Kidney (tissue), 14 donors: ENCODE results near the gene SETD5. TPM values are rescaled to one million over a fixed set of nuclear protein-coding genes. Genes with fewer than 3 reads are reported as not detected.

Experiments
- DNase-seq, 5 donors: peaks; one replicate each; pipeline ENCODE4 v3.0.0-alpha.2; 2013 to 2020
- FAIRE-seq: peaks from 2 replicates; lab custom pipeline; 2012; peaks lifted over from hg19 to GRCh38; lab: Jason Lieb, UNC
- H3K27ac ChIP-seq, 2 donors: one replicate each; pipeline ENCODE4 v1.7.0; 2013; ENCODE audit warnings: low read depth in 2 of 2, low read length in 2 of 2, inconsistent platforms in 1 of 2
- H3K27me3 ChIP-seq: one replicate; pipeline ENCODE4 v1.7.1; 2013; ENCODE audit warnings: low read length, inconsistent platforms; ENCODE audit not compliant: control insufficient read depth, insufficient read depth
- H3K36me3 ChIP-seq, 3 donors: one replicate each; pipeline versions ENCODE4 v1.7.0 to v1.7.1; 2013; ENCODE audit warnings: low read length in 3 of 3, control low read depth in 1 of 3, inconsistent platforms in 1 of 3; ENCODE audit not compliant: insufficient read depth in 3 of 3, control insufficient read depth in 2 of 3
- H3K4me1 ChIP-seq, 3 donors: one replicate each; pipeline versions ENCODE4 v1.7.0 to v1.7.1; 2013; ENCODE audit warnings: low read length in 3 of 3, inconsistent platforms in 1 of 3, low read depth in 1 of 3; ENCODE audit not compliant: control insufficient read depth in 2 of 3, insufficient read depth in 2 of 3
- H3K4me3 ChIP-seq, 3 donors: one replicate each; pipeline versions ENCODE4 v1.7.0 to v1.8.1; 2013; ENCODE audit warnings: low read length in 3 of 3, control low read depth in 1 of 3, inconsistent platforms in 1 of 3
- H3K9ac ChIP-seq, 3 donors: one replicate each; pipeline versions ENCODE4 v1.7.0 to v1.7.1; 2013; ENCODE audit warnings: low read length in 3 of 3, control low read depth in 1 of 3, inconsistent platforms in 1 of 3
- H3K9me3 ChIP-seq, 3 donors: one replicate each; pipeline versions ENCODE4 v1.7.0 to v1.7.1; 2013; ENCODE audit warnings: low read length in 3 of 3, control low read depth in 1 of 3, inconsistent platforms in 1 of 3; ENCODE audit not compliant: control insufficient read depth in 2 of 3, insufficient read depth in 1 of 3
- intact Hi-C: fragments of 100-400 bp; cut with DNase I; formaldehyde crosslinking; loops from one replicate; pipeline ENCODE4 v1.11.1; 2022
- polyA plus RNA-seq: library from polyadenylated mRNA; stranded (reverse); fragments of 350-450 nt; fragmentation: Illumina TruSeq; extraction: RNeasy Lipid Tissue Mini Kit (QIAGEN cat#74804); gene quantifications from one replicate; pipeline ENCODE4 v1.2.3, GENCODE V29; 2014; ENCODE audit warnings: low read depth, low replicate concordance; ENCODE audit not compliant: insufficient read depth
- total RNA-seq: library from RNA; stranded (reverse); fragmentation: NEBNext Ultra II Directional; extraction: Animal tissue kit (Norgen Biotek cat#: 25700); gene quantifications from one replicate; pipeline ENCODE4 v1.2.1, GENCODE V29; 2021
- TF ChIP-seq, protein P1 (sequence below): IDR thresholded peaks from 3 replicates; pipeline ENCODE4 v1.5.1; 2012; ENCODE audit warnings: mild to moderate bottlenecking, moderate library complexity, borderline replicate concordance; ENCODE audit not compliant: insufficient read depth; ENCODE audit errors: extremely low read depth
- donor health status: control.
- donor health status: control.
- donor health status: control.
- donor health status: control.
- donor health status: control.
- donor health status: DM: yes; HTN: yes; CAD: no.
- donor health status: Normal renal cell carcinoma (clear cell type).

The SETD5 gene
- total and polyA plus RNA-seq, 2 donors from 2014 or later = 12.1 to 112 TPM

DNA sequence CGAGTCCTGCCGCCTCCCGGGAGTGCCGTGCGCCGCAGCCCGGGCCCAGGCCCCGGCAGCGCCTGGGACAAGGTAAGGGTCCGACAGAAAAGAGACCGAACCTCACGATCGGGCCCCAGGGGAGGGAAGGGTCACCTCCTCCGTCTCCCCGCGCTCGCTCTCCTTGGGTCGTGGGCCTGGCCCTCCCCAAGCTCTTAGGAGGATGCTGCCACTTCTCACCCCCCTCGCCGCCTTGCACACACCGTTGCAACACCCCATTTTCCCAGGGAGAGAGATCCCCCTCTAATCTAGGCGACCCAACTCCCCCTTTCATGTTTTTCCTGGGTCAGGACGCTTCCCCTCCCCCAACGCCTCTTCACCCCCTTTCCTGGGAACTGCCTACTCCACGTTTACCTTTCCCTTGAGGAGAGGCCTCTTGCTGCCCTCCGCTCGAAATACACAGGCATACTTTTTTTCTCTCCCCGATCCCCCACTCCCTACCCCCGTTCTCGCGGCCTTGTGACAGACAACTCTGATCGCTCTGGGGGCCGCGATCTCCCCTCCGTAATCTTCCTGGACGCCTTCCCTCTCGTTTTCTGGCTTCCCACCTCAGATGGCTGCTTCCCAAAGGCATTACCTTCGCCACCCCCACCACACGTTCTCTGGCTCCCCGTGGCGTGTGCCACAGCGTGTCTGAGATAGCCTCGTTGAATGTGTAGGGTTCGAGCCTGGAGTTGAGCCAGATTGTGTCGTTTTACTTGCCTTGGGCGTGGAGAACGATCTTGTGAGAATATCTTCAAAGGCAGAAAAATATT, 688 bp downstream of the SETD5 start:
- TF ChIP-seq, protein P1, sequence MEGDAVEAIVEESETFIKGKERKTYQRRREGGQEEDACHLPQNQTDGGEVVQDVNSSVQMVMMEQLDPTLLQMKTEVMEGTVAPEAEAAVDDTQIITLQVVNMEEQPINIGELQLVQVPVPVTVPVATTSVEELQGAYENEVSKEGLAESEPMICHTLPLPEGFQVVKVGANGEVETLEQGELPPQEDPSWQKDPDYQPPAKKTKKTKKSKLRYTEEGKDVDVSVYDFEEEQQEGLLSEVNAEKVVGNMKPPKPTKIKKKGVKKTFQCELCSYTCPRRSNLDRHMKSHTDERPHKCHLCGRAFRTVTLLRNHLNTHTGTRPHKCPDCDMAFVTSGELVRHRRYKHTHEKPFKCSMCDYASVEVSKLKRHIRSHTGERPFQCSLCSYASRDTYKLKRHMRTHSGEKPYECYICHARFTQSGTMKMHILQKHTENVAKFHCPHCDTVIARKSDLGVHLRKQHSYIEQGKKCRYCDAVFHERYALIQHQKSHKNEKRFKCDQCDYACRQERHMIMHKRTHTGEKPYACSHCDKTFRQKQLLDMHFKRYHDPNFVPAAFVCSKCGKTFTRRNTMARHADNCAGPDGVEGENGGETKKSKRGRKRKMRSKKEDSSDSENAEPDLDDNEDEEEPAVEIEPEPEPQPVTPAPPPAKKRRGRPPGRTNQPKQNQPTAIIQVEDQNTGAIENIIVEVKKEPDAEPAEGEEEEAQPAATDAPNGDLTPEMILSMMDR = no peak
- Histone ChIP-seq H3K27ac (peak overlapping the region; percentile 98 to 99), H3K9ac (peak overlapping the region; percentile 71 to 99 (median 97)), H3K27me3 (no peaks in the 10 kb centered on the region), H3K4me1 (peaks cover 17 to 38% (median 27%) of the 10 kb centered on the region in 3 donors), H3K4me3 (peak overlapping the region; percentile 65 to 94 (median 90)), H3K9me3 (no peaks in the 10 kb centered on the region), H3K36me3 (no peaks in the 10 kb centered on the region)
- intact Hi-C loops = no loop called here
- DNase-seq = peak in 4 of 5 donors; percentile 44 to 83 (median 77)
- FAIRE-seq = no peak

GRCh38 chr3:9398700-9399336, 1.4 kb downstream of the SETD5 start:
- Histone ChIP-seq H3K27me3 (no peaks in the 10 kb centered on the region), H3K4me1 (peaks cover 17 to 43% (median 31%) of the 10 kb centered on the region in 3 donors), H3K36me3 (no peaks in the 10 kb centered on the region), H3K27ac (peak overlapping the region; percentile 98 to 99), H3K9me3 (no peaks in the 10 kb centered on the region), H3K9ac (peak overlapping the region; percentile 71 to 99 (median 97)), H3K4me3 (peak overlapping the region; percentile 65 to 94 (median 90))
- FAIRE-seq = no peak
- intact Hi-C loops = no loop called here
- DNase-seq = peak in 4 of 5 donors; percentile 36 to 73 (median 62)
- TF ChIP-seq, protein P1 = no peak

DNA sequence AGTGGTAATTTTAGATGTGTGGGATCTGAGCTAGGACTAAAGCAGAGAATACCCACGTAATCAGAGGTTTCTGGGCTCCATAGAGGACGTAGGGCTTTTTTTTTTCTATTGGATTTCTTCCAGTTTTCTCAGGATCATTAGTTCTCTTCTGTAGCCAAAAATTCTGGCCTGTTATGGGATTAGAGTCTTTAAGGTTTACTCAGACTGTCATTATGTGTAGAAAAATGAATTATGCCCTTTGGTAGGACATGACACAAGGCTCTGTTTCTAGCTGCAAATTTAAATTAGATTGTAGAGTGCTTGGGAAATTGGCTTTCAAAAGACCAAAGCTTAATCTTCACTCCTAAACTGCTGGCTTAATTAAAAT, 1.9 kb downstream of the SETD5 start:
- H3K36me3 ChIP-seq = no peaks in the 10 kb centered on the region
- no peak for FAIRE-seq
- peak overlapping the region; percentile 55 to 97 (median 71) for H3K9ac ChIP-seq
- peak in 2 of 5 donors; percentile 15 to 46 for DNase-seq
- TF ChIP-seq, protein P1 = no peak
- H3K27me3 ChIP-seq = no peaks in the 10 kb centered on the region
- H3K27ac ChIP-seq = peak overlapping the region; percentile 29 to 99
- peaks cover 17 to 43% (median 31%) of the 10 kb centered on the region in 3 donors for H3K4me1 ChIP-seq
- H3K9me3 ChIP-seq = no peaks in the 10 kb centered on the region
- intact Hi-C loops = no loop called here
- peak overlapping the region; percentile 65 to 94 (median 90) for H3K4me3 ChIP-seq
